ENCODE results near the gene CLSTN2.

GRCh38 chr3:140358686-140359085, 423.7 kb downstream of the CLSTN2 start:
- TF ChIP-seq CTCF (IDR thresholded peaks at IDR 0.05) (no peak), POLR2AphosphoS5 (IDR thresholded peaks at IDR 0.05) (no peak)

All from esophagus muscularis mucosa (tissue), 3 donors.